Adrenal gland (tissue), 5 donors: ENCODE data around the gene BMPR1B.

Experiments
- POLR2A ChIP-seq, 2 donors: fragments of 450-650 bp; IDR thresholded peaks; one replicate each; pipeline ENCODE4 v1.6.1; 2017; ENCODE audit warnings: antibody characterized with exemption in 2 of 2, mild to moderate bottlenecking in 2 of 2, moderate library complexity in 1 of 2
- TF ChIP-seq, protein P1 (sequence below), 6 experiments: fragments of 450-650 bp in 4 of 6; fragments of 200-600 bp in 2 of 6; sonication (generic) in 1 of 6; IDR thresholded peaks; 1 replicate in 5 of 6; 2 replicates in 1 of 6; pipeline versions ENCODE4 v1.5.1 to v1.8.0; 2016 to 2021; ENCODE audit warnings: antibody characterized with exemption in 6 of 6, mild to moderate bottlenecking in 2 of 6, moderate library complexity in 1 of 6
- donor health status: DM: no; HTN: no; CAD: no.

DNA sequence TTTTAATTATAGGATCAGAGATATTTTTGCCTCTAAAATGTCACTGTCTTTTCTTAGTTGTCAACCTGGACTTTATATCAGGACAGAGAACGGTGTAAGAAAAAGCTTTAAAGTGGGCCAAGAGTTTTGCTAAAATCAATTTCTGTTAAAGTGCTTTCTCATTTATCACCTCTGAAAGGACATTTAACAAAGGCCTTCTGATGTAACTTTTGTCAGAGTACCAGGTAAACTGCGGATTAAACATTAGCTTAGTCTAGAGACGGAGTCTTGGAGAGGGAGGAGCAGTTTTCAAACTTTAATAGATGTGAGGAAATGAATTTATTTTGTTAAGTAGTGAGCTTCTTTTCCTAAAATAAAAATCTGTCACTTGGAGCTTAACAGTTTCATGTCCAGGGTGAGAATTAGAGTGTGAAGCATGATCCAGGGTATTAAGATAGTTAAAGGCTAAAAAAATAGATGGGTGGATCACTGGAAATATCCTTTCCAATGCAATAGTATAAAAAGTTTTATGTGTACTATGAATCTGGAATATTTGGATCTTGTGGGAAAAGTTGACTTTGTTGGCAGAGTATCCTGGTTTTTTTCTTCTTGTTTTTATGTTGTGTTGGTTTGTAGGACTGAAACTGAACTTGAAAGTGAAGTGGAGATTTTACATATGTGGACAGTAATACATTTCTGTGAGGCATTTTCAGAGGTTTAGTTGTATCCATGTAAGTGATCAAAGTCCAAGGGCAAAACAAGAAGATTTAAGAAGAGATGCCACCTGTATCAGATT is 33.6 kb upstream of the BMPR1B start:
- TF ChIP-seq, protein P1, sequence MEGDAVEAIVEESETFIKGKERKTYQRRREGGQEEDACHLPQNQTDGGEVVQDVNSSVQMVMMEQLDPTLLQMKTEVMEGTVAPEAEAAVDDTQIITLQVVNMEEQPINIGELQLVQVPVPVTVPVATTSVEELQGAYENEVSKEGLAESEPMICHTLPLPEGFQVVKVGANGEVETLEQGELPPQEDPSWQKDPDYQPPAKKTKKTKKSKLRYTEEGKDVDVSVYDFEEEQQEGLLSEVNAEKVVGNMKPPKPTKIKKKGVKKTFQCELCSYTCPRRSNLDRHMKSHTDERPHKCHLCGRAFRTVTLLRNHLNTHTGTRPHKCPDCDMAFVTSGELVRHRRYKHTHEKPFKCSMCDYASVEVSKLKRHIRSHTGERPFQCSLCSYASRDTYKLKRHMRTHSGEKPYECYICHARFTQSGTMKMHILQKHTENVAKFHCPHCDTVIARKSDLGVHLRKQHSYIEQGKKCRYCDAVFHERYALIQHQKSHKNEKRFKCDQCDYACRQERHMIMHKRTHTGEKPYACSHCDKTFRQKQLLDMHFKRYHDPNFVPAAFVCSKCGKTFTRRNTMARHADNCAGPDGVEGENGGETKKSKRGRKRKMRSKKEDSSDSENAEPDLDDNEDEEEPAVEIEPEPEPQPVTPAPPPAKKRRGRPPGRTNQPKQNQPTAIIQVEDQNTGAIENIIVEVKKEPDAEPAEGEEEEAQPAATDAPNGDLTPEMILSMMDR (IDR thresholded peaks at IDR 0.05) = no peak
- TF ChIP-seq POLR2A (IDR thresholded peaks at IDR 0.05) = no peak
